Testis (tissue), 2 donors: ENCODE measurements around the gene WBP4.

Experiments
- POLR2A ChIP-seq: fragments of 450-650 bp; IDR thresholded peaks from one replicate; pipeline ENCODE4 v1.6.1; 2017; ENCODE audit warnings: antibody characterized with exemption, mild to moderate bottlenecking, moderate library complexity
- TF ChIP-seq, protein P1 (sequence below), 3 experiments: fragments of 450-650 bp in 2 of 3; fragments of 200-600 bp in 1 of 3; sonication (generic) in 1 of 3; IDR thresholded peaks; one replicate each; pipeline ENCODE4 v1.5.1; 2016 to 2019; ENCODE audit warnings: antibody characterized with exemption in 3 of 3, mild to moderate bottlenecking in 2 of 3, moderate library complexity in 1 of 3

DNA sequence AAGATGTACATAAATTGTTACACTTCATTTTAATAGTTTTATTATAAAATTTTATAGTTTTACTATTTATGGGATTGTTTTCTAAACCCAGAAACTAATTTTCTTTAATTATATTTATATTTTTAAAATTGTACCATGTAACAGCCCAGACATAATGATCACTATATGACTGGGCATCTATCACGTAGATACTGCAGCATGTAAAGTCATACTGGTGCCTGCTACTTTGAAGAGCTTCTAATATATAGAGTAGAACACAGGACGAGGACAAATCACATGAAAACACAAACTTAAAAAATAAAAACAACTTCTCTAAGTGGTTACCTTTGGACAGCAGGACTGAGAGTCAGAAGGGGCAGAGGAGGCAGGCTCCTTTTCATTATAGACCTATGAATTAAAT lies 47.5 kb upstream of the WBP4 start:
- TF ChIP-seq, protein P1, sequence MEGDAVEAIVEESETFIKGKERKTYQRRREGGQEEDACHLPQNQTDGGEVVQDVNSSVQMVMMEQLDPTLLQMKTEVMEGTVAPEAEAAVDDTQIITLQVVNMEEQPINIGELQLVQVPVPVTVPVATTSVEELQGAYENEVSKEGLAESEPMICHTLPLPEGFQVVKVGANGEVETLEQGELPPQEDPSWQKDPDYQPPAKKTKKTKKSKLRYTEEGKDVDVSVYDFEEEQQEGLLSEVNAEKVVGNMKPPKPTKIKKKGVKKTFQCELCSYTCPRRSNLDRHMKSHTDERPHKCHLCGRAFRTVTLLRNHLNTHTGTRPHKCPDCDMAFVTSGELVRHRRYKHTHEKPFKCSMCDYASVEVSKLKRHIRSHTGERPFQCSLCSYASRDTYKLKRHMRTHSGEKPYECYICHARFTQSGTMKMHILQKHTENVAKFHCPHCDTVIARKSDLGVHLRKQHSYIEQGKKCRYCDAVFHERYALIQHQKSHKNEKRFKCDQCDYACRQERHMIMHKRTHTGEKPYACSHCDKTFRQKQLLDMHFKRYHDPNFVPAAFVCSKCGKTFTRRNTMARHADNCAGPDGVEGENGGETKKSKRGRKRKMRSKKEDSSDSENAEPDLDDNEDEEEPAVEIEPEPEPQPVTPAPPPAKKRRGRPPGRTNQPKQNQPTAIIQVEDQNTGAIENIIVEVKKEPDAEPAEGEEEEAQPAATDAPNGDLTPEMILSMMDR (IDR thresholded peaks at IDR 0.05), result no peak
- no peak for TF ChIP-seq POLR2A
